ENCODE data around the gene AIDA.
A peak's percentile ranks its signal among the peaks of the same experiment; 100 is the strongest.

The AIDA gene

DNA sequence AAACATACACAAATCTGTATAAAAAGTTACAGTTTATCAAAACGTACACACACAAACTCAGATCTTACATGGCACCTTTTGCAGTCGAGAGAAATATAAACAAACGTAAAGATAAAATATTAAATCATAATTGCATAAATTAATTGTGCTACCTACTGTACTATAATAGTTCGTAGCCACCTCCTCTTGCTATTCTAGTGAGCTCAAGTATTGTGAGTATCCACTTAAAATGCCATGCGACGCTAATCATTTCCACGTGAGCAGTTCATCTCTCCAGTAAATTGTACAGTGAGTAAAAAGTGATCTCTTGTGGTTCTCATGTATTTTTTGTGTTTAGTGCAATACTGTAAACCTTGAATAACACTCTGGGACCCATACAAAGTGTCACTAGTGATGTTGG is 88.1 kb downstream of the AIDA start:
- H3K36me3 ChIP-seq (ENCODE audit: insufficient read depth, low read length): peaks cover 23% of the 10 kb centered on the region; the same call in 1 of the 2 replicates
- no peak for DNase-seq (ENCODE audit: low read depth, low spot score)

DNA sequence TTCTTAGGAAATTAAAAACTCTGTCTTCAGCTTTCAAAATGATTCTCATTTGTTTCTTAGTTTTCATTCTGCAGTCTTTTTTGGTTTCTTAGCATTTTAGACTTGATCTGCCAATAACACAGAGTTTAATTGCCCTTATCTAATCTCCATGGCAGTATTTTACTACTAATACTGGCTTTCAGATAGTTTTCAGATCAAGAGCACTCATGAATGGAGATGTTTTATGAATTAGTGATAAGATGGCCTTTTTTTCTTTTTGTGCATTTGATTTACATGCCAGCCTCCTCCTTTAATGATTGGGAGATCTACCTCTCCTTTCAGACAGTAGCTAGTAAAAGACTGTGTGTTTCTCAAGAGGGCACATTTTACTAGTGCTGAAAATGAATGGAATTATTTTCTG is 88.8 kb downstream of the AIDA start:
- no peak overlapping the region for H3K9ac ChIP-seq (ENCODE audit: insufficient read length)
- DNase-seq (ENCODE audit: low read depth, low spot score): no peak
- H3K27ac ChIP-seq: no peak overlapping the region
- TF ChIP-seq POLR2AphosphoS5 (IDR thresholded peaks at IDR 0.05; ENCODE audit: borderline replicate concordance, low read depth, low read length): no peak
- no peak for TF ChIP-seq FOXP2 (optimal IDR thresholded peaks at IDR 0.05; ENCODE audit: control extremely low read depth, extremely low read length, insufficient read depth)
- TF ChIP-seq EZH2 (IDR thresholded peaks at IDR 0.05): no peak
- H3K36me3 ChIP-seq (ENCODE audit: insufficient read depth, low read length): peaks cover 16% of the 10 kb centered on the region; the same call in 1 of the 2 replicates
- no peaks in the 10 kb centered on the region for H3K9me3 ChIP-seq (ENCODE audit: low read depth, low read length)
- no peak overlapping the region for H3K4me3 ChIP-seq

More for the DNA sequence above, 88.1 kb downstream of the AIDA start:
- H3K27ac ChIP-seq: no peak overlapping the region
- H3K4me3 ChIP-seq: no peak overlapping the region
- H3K9ac ChIP-seq (ENCODE audit: insufficient read length): no peak overlapping the region
- no peak for TF ChIP-seq POLR2AphosphoS5 (IDR thresholded peaks at IDR 0.05; ENCODE audit: borderline replicate concordance, low read depth, low read length)
- no peak for TF ChIP-seq FOXP2 (optimal IDR thresholded peaks at IDR 0.05; ENCODE audit: control extremely low read depth, extremely low read length, insufficient read depth)
- no peak for TF ChIP-seq EZH2 (IDR thresholded peaks at IDR 0.05)
- H3K9me3 ChIP-seq (ENCODE audit: low read depth, low read length): no peaks in the 10 kb centered on the region

DNA sequence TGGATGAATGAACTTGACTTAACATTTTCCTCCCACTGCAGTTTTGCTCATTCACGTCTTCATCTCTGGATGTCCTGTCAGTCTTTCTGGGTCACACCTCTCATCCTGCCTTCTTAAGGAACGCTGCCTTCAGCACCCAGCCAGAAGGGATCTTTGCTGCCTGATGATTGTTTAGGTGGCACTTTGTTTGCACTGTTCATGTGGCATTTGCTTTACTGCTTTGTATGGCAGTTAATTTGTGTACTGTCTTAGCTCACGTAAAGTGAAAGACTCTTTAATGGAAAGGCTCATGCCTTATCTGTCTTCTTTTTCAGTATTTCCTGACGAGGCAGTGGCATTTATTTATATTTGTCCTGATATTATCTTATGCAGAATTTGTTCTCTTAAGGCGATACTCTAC is 89.5 kb downstream of the AIDA start:
- Histone ChIP-seq H3K4me3 (no peak overlapping the region), H3K9me3 (ENCODE audit: low read depth, low read length) (no peaks in the 10 kb centered on the region), H3K9ac (ENCODE audit: insufficient read length) (no peak overlapping the region), H3K36me3 (ENCODE audit: insufficient read depth, low read length) (peaks cover 11% of the 10 kb centered on the region; the same call in 1 of the 2 replicates), H3K27ac (no peak overlapping the region)
- no peak for DNase-seq (ENCODE audit: low read depth, low spot score)
- TF ChIP-seq EZH2 (IDR thresholded peaks at IDR 0.05): no peak
- no peak for TF ChIP-seq FOXP2 (optimal IDR thresholded peaks at IDR 0.05; ENCODE audit: control extremely low read depth, extremely low read length, insufficient read depth)
- no peak for TF ChIP-seq POLR2AphosphoS5 (IDR thresholded peaks at IDR 0.05; ENCODE audit: borderline replicate concordance, low read depth, low read length)

DNA sequence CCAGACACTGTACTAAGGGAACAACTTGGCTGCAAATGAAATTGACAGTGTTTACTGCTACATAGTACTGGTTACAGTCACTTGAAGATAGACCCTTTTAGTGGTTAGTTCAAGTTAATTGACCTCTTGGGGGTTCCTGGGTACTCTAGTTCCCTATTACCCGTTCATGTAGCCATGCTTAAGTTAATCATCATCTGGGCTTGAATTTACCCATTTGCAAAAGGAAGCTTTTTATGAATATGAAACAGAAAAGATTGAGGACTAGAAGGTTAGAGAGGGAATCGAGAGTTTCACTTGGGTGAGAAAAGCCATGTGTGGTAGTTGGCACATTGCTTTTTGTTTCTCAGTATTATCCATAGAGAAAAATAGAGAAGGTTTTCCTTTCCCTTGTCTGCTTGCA is 91.7 kb downstream of the AIDA start:
- no peak overlapping the region for H3K9ac ChIP-seq (ENCODE audit: insufficient read length)
- peaks cover 11% of the 10 kb centered on the region; the same call in 1 of the 2 replicates for H3K36me3 ChIP-seq (ENCODE audit: insufficient read depth, low read length)
- TF ChIP-seq EZH2 (IDR thresholded peaks at IDR 0.05) (no peak), POLR2AphosphoS5 (IDR thresholded peaks at IDR 0.05; ENCODE audit: borderline replicate concordance, low read depth, low read length) (no peak), FOXP2 (optimal IDR thresholded peaks at IDR 0.05; ENCODE audit: control extremely low read depth, extremely low read length, insufficient read depth) (no peak)
- no peaks in the 10 kb centered on the region for H3K9me3 ChIP-seq (ENCODE audit: low read depth, low read length)
- H3K27ac ChIP-seq: no peak overlapping the region
- H3K4me3 ChIP-seq: no peak overlapping the region
- DNase-seq (ENCODE audit: low read depth, low spot score): no peak

DNA sequence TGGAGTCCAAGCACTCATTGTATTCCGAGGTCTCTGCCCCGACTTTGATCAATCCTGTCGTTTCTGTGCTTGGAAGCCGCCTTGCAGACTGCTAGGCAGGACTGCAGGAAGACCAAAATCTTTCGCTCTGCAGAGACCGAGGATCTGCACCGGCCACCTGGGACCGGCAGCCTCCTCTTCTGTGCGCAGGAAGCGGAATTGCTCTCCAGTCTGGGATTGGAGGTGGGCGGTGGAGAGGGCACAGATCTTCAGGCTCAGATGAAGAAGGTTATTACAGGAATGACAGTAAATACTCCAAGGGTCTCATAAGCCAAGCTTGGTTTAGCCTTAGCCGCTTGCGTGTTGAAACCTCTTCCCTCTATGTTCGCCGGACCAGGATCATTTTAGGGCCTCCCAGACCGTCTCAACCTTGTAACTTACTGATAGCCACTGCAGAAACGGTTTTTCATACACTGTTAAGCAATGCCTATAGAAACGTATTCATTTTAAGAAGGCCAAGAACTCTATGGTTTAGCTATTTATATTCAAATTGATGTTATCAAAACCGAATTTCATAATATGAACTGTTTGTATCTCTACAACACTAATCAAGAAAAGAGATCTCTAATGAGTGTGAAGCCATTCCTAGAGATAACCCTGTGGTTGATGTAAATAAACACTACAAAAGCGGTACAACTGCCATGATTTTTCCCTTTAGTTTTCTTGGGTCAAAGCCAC is 93.3 kb downstream of the AIDA start:
- no peak for DNase-seq (ENCODE audit: low read depth, low spot score)
- Histone ChIP-seq H3K9ac (ENCODE audit: insufficient read length) (peak overlapping the region; percentile 79), H3K27ac (no peak overlapping the region), H3K9me3 (ENCODE audit: low read depth, low read length) (no peaks in the 10 kb centered on the region), H3K36me3 (ENCODE audit: insufficient read depth, low read length) (peaks cover 8% of the 10 kb centered on the region; the same call in 1 of the 2 replicates), H3K4me3 (peak overlapping the region; percentile 85)
- TF ChIP-seq EZH2 (IDR thresholded peaks at IDR 0.05) (no peak), POLR2AphosphoS5 (IDR thresholded peaks at IDR 0.05; ENCODE audit: borderline replicate concordance, low read depth, low read length) (no peak), FOXP2 (optimal IDR thresholded peaks at IDR 0.05; ENCODE audit: control extremely low read depth, extremely low read length, insufficient read depth) (no peak)
